Skeletal muscle satellite cell (primary cell): Measurements from ENCODE around the gene ELL2.
A peak's percentile ranks its signal among the peaks of the same experiment; 100 is the strongest.
"Not testable (repeated sequence)": the region's sequence is repeated elsewhere in the genome, so short reads cannot be mapped to it uniquely, and the experiment has no call there.

Experiments used
- H3K27me3 ChIP-seq: 2 replicates; pipeline ENCODE4 v1.7.0; 2013; ENCODE audit warnings: low read length; ENCODE audit not compliant: control insufficient read depth, insufficient read depth
- H3K36me3 ChIP-seq: 2 replicates; pipeline ENCODE4 v1.7.0; 2013; ENCODE audit warnings: mild to moderate bottlenecking, control low read depth, low read length; ENCODE audit not compliant: insufficient read depth
- H3K4me1 ChIP-seq: 2 replicates; pipeline ENCODE4 v1.7.0; 2013; ENCODE audit warnings: low read length; ENCODE audit not compliant: control insufficient read depth, insufficient read depth
- H3K4me2 ChIP-seq: 2 replicates; pipeline ENCODE4 v1.7.0; 2013; ENCODE audit warnings: mild to moderate bottlenecking, low read length
- H3K4me3 ChIP-seq: 2 replicates; pipeline ENCODE4 v1.7.0; 2013; ENCODE audit warnings: low read length
- H3K9ac ChIP-seq: 2 replicates; pipeline ENCODE4 v1.7.0; 2013; ENCODE audit warnings: mild to moderate bottlenecking, low read depth, low read length, moderate library complexity
- H3K9me3 ChIP-seq: replicated peaks from 2 replicates; pipeline ENCODE4 v1.7.0; 2013; ENCODE audit warnings: mild to moderate bottlenecking, control low read depth, low read length

The ELL2 gene

GRCh38 chr5:95836971-95837370 is 124.7 kb downstream of the ELL2 start:
- not testable (repeated sequence) for H3K27me3 ChIP-seq, H3K9ac ChIP-seq, H3K9me3 ChIP-seq, H3K4me3 ChIP-seq, H3K36me3 ChIP-seq
- Histone ChIP-seq H3K4me1 (peaks cover 31% of the 10 kb centered on the region), H3K4me2 (peak overlapping the region; percentile 92)

GRCh38 chr5:95836544-95836943 is 125.1 kb downstream of the ELL2 start:
- H3K27me3 ChIP-seq: no peaks in the 10 kb centered on the region
- H3K4me3 ChIP-seq: peak overlapping the region; percentile 28
- no peaks in the 10 kb centered on the region for H3K9me3 ChIP-seq
- peak overlapping the region; percentile 83 for H3K9ac ChIP-seq
- H3K4me2 ChIP-seq: peak overlapping the region; percentile 92
- H3K36me3 ChIP-seq: no peaks in the 10 kb centered on the region
- H3K4me1 ChIP-seq: peaks cover 26% of the 10 kb centered on the region

GRCh38 chr5:95835682-95836385 is 125.8 kb downstream of the ELL2 start:
- H3K4me2 ChIP-seq: peak overlapping the region; percentile 92
- peak overlapping the region; percentile 83 for H3K9ac ChIP-seq
- peak overlapping the region; percentile 78 for H3K4me3 ChIP-seq
- no peaks in the 10 kb centered on the region for H3K36me3 ChIP-seq
- no peaks in the 10 kb centered on the region for H3K9me3 ChIP-seq
- no peaks in the 10 kb centered on the region for H3K27me3 ChIP-seq
- H3K4me1 ChIP-seq: peaks cover 25% of the 10 kb centered on the region
